Measurements from ENCODE around the gene TMBIM6. TPM values are rescaled to one million over a fixed set of nuclear protein-coding genes. Genes with fewer than 3 reads are reported as not detected.

The TMBIM6 gene
- total RNA-seq, 1 experiment from 2014 or later: 402 TPM

GRCh38 chr12:49806877-49807276 is 65.5 kb downstream of the TMBIM6 start:
- Histone ChIP-seq H3F3A (ENCODE audit: low read length, unreplicated experiment) (no peaks in the 10 kb centered on the region), H3K4me2 (ENCODE audit: low read length) (no peak overlapping the region), H2AFZ (ENCODE audit: low read length) (no peak overlapping the region), H3K27me3 (ENCODE audit: low read length) (no peaks in the 10 kb centered on the region), H3K79me2 (ENCODE audit: low read length) (no peaks in the 10 kb centered on the region), H3K9me2 (replicated peaks; ENCODE audit: low read length) (no peaks in the 10 kb centered on the region), H4K20me1 (ENCODE audit: low read length) (no peaks in the 10 kb centered on the region), H3K27ac (ENCODE audit: low read length) (no peak overlapping the region), H3K9me3 (ENCODE audit: low read length) (no peaks in the 10 kb centered on the region), H3K4me3 (ENCODE audit: low read length) (no peak overlapping the region), H3K36me3 (ENCODE audit: low read depth, low read length) (no peaks in the 10 kb centered on the region), H3K9ac (ENCODE audit: low read length) (no peak overlapping the region), H3K4me1 (ENCODE audit: insufficient read depth, low read length) (no peaks in the 10 kb centered on the region)
- BruUV-seq (replicated peaks): no TSS peak
- no peak for DNase-seq
- CTCF ChIA-PET: no interaction called here
- TF ChIP-seq CTCF (conservative IDR thresholded peaks at IDR 0.05; ENCODE audit: low read depth, low read length) (no peak), EZH2 (IDR thresholded peaks at IDR 0.05; ENCODE audit: low read length, unreplicated experiment) (no peak), EZH2phosphoT487 (IDR thresholded peaks at IDR 0.05; ENCODE audit: borderline replicate concordance, low read length) (no peak)
- POLR2A ChIA-PET (ENCODE audit: unreplicated experiment): no interaction called here
- intact Hi-C loops (cut with micrococcal nuclease): no loop called here
- ATAC-seq: no peak

GRCh38 chr12:49807991-49808580 is 66.7 kb downstream of the TMBIM6 start:
- CTCF ChIA-PET: no interaction called here
- POLR2A ChIA-PET (ENCODE audit: unreplicated experiment): no interaction called here

More at GRCh38 chr12:49807991-49808580, 66.7 kb downstream of the TMBIM6 start:
- intact Hi-C loops (cut with micrococcal nuclease): no loop called here
- Histone ChIP-seq H3K4me2 (ENCODE audit: low read length) (no peak overlapping the region), H2AFZ (ENCODE audit: low read length) (no peak overlapping the region), H3K4me1 (ENCODE audit: insufficient read depth, low read length) (no peaks in the 10 kb centered on the region), H3K9me3 (ENCODE audit: low read length) (no peaks in the 10 kb centered on the region), H3K36me3 (ENCODE audit: low read depth, low read length) (no peaks in the 10 kb centered on the region), H3K79me2 (ENCODE audit: low read length) (no peaks in the 10 kb centered on the region), H3K27ac (ENCODE audit: low read length) (no peak overlapping the region), H3K9me2 (replicated peaks; ENCODE audit: low read length) (no peaks in the 10 kb centered on the region), H3K4me3 (ENCODE audit: low read length) (no peak overlapping the region), H3F3A (ENCODE audit: low read length, unreplicated experiment) (no peaks in the 10 kb centered on the region), H3K27me3 (ENCODE audit: low read length) (no peaks in the 10 kb centered on the region), H4K20me1 (ENCODE audit: low read length) (no peaks in the 10 kb centered on the region), H3K9ac (ENCODE audit: low read length) (no peak overlapping the region)
- DNase-seq (no peak), ATAC-seq (no peak)
- TF ChIP-seq EZH2 (IDR thresholded peaks at IDR 0.05; ENCODE audit: low read length, unreplicated experiment) (no peak), EZH2phosphoT487 (IDR thresholded peaks at IDR 0.05; ENCODE audit: borderline replicate concordance, low read length) (no peak), CTCF (conservative IDR thresholded peaks at IDR 0.05; ENCODE audit: low read depth, low read length) (no peak)
- no TSS peak for BruUV-seq (replicated peaks)

Measured in PC-3 (cell line).